GM19395 (cell line): ENCODE data around the gene PCSK2.

Experiments
- ATAC-seq: cut with Tn5 transposase; IDR thresholded peaks from one replicate; pipeline ENCODE4 v1.9.1; 2021; ENCODE audit warnings: mild to moderate bottlenecking, moderate library complexity; ENCODE audit not compliant: unreplicated experiment

PCSK2 gene

DNA sequence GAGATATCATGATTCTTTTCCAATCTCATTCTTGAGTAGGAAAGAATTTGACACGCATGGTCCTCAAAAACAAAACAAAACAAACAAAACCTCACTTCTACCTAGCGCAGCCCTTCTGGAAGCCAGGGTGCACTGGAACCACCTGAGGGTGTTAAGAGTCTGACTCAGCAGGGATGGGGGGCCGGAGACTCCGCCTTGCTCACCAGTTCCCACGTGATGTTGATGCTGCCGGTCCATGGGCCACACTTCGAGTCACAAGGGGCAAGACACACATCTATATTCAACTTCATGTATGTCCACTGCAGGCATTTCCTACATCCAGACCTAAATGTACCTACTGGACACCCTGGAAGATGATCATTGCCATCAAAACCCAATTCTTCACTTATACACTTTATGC lies 274.0 kb downstream of the PCSK2 start:
- ATAC-seq = no peak

- ATAC-seq = no peak
These were observed 274.9 kb downstream of the PCSK2 start for GRCh38 chr20:17501701-17502100.

GRCh38 chr20:17502105-17502504 lies 275.3 kb downstream of the PCSK2 start:
- ATAC-seq = no peak

- ATAC-seq = no peak
These were observed 276.6 kb downstream of the PCSK2 start for GRCh38 chr20:17503301-17504065.

- ATAC-seq = peak; percentile 25
These were observed 277.4 kb downstream of the PCSK2 start for GRCh38 chr20:17504066-17504897.

DNA sequence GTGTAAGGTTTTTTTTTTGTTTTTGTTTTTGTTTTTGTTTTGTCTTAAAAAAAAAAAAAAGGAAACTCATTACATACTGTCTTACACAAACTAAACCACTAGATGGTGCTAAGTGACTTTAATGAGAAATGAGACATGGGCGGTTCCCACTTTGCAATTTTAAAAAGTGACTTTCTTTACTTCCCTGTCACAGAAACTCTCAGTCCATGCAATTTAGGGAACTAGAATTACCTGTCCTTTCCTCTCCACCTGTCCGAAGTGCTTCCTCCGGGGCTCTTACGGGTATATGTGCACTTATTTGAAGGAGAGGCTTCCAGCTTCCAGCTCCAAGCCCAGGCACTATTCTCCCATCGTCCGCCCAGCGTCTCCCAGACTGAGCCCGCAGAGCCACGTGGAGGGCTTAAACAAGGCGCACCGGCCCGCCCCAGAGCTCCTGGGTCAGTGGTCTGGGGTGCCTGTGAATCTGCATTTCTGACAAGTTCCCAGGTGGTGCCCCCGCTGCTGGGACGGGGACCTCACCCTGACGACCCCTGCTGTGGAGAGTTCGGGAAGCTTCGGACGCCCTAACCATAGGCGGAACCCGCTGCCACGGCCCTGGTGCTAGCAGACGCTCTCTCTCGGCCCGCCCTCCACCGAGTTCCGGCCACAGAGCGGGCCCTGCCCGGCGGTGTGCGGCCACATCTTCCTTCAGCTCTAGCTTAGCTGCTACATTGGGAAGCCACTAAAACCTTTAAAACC lies 278.2 kb downstream of the PCSK2 start:
- peak; percentile 77 for ATAC-seq

DNA sequence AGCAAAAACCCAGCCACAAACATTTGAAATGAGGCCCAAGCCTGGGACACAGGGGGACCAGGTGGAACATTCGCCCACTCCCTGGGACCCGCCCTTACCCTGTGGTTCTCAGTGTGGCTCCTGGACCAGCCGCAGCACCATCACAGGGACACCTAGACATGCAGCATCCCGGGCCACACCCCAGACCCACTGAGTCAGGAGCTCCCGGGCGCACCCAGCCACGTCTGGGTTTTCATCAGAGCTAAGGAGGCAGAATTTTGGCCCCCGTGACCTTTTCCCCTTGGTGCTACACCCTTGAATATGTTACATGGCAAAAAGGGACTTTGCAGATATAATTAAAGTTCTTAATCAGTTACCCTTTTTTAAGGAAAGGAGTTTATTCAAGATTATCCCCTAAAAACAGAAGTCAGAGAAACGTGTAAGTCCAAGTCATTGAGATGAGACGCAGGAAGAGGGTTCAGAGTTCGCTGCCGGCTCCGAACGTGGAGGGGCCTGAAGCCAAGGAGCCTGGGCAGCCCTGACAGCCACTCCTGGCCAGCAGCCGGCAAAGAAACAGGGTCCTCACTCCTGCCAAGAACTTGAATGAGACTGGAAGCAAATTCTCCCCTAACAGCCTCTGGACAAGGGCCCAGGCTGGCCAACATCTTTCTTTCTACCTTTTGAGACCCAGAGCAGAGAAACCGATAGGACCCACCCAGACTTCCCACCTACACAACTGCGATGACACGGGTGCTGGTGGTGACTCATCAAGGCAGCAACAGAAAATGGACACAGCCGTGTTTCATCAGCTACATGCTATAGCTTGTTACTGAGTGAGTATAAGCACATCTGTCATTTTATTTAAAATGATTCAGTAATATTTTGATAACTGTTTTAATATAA lies 279.0 kb downstream of the PCSK2 start:
- peak; percentile 17 for ATAC-seq

DNA sequence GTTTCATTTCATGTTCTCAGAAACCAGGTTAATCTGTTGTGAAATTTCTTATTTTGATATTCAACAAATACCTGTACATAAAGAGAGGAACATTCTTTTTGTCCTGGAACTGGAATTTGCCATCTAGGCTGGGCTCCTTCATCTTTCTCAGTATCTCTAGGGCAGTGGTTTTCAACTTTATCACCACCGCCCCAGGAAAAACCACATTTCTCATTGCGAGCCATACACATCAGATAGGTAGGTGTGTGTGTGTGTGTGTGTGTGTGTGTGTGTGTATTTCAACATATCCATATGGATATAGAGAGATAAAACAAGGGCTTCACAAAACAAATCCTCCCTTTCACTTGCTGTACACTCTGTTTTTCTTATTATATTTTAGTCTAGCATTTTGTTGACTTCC lies 280.2 kb downstream of the PCSK2 start:
- no peak for ATAC-seq

DNA sequence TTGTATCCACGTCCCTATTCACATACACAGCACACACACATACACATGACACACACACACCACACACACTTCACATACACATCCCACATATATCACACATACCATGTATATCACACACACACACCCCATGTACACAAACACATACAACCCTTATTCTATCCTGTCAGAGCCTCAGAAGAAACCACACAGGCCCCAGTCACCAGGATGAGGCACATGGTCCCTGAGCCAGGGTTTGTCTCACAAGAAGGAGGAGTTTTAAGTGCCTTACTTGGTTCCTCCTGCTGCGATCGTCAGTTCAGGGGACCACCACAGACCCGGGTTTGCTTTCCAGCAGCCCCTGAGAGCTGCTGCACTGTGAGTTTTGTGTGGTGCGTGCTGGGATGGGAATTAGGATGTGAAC lies 280.7 kb downstream of the PCSK2 start:
- ATAC-seq = no peak

GRCh38 chr20:17508756-17509155 lies 281.9 kb downstream of the PCSK2 start:
- ATAC-seq = no peak

- no peak for ATAC-seq
These were observed 283.7 kb downstream of the PCSK2 start for GRCh38 chr20:17510548-17510947.

DNA sequence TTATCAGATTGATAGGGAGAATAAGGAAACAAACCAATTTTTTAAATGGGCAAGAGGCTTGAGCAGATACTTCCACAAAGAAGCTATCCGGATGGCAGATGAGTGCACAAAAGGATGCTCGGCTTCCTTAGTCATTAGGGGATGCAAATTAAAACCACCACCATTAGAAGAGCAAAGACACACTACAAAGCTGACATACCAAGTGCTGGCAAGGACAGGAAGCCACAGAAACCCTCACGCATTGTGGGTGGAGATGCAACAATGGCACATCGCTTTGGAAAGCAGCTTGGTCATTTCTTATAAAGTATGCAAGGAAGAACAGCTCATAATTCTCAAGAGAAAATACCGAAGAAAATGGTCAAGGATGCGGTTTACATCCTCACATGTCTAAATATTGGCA lies 284.6 kb downstream of the PCSK2 start:
- no peak for ATAC-seq

GRCh38 chr20:17513939-17514338 lies 287.1 kb downstream of the PCSK2 start:
- no peak for ATAC-seq

- no peak for ATAC-seq
These were observed 288.2 kb downstream of the PCSK2 start for GRCh38 chr20:17515053-17515452.

DNA sequence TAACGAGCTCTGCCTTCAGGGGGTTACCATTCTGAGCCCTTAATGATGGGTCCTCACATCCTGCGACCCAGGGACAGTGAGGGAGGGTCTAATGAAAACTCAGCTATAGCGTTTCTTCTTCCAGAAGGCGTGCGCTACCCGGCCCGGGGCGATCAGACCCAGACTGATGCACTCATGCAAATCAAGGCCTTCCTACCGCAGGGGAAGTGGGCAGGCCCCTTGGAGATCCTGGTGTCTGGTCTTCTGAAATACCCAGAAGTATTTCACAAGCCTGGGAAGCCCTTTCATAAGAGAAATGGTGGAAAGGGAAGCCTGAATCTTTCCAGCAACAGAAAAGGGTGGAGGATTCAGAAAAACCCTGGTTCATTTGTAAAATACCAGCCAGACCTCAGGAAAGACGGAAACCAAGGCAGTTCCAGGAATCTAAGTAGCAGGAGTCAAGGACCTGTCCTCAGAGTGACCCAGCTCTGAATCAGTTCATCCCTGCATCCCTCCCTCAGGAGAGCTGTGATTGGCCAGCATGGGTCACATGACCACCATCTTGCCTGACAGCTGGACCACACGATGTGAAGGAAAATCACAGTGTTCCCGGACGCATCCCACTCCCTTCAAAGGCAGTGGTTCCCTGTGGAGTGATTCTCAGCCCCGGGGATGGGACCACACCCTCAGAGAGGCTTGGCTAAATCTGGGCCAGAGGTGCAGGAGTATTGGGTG lies 291.7 kb downstream of the PCSK2 start:
- ATAC-seq = no peak

GRCh38 chr20:17519606-17520285 lies 292.9 kb downstream of the PCSK2 start:
- ATAC-seq = no peak

DNA sequence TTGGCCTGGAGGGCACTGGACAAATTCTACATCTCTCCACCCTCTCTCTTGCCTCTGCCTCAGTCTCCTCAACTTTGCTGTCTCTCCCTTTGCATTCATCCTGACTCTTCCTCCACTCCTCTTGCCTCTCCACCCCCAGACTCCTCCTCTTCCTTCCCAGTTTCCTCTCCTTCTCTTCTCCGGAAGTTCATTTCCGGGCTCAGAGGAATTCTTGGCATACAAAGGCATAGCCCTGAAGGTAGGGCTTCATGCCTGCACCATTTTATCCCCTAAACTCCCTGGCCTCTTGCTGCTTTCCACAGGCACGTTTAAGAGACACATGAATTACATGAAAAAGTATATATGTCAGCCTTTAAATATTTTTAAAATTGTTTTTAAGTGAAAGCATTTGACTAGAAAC lies 293.7 kb downstream of the PCSK2 start:
- no peak for ATAC-seq

DNA sequence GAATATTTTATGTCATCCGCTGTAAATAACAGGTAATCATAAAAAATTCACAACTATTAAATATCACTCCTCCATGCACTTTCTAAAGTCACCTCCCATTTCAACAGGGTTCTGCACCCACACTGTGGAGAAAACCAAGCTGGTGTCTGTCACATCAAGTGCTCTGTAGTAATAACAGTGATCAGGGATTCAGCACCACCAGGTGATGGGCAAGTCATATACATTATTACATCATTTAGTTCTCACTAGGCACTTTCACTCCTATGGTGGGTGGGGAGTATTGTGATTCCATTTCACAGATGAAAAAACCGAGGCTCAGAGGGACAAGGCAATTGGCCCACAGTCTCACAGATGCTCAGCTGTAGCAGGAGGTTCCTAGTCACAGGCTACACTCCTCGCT lies 295.7 kb downstream of the PCSK2 start:
- ATAC-seq = no peak

DNA sequence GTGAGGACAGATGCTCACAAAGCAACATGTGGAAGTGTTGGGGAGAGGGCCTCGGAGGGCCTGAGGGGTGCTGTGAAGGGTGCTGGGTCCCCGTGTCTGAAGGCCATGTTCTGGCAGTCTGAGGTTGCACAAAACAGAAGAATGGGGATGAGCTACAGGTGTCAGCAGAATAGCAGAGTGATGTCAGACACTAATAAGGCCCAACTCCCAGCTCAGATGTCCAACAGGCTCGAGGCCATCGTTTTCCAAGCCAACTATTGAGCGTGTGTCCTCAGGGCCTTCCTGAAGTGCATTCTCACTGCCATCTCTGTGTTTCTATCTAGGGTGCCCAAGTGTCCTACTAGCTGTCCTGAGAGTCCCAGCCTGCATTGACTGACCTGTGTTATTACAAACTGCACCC lies 296.5 kb downstream of the PCSK2 start:
- no peak for ATAC-seq
